Measurements from ENCODE around the gene COA5.

Gene COA5

GRCh38 chr2:98572211-98572610, 36.1 kb downstream of the COA5 start:
- no peaks in the 10 kb centered on the region for H3K27me3 ChIP-seq
- H3K9me3 ChIP-seq (replicated peaks in 1 of 11): no peaks in the 10 kb centered on the region
- peaks cover 32 to 100% (median 89%) of the 10 kb centered on the region in 11 experiments for H3K36me3 ChIP-seq
- TF ChIP-seq Cebpa-rat (IDR thresholded peaks at IDR 0.05): no peak
- peaks cover 0 to 45% (median 0%) of the 10 kb centered on the region in 11 experiments; a peak in 8 of 22 replicates for H4K20me1 ChIP-seq
- H3K4me2 ChIP-seq: no peak overlapping the region
- no peak overlapping the region for H3K9ac ChIP-seq
- H3K27ac ChIP-seq: no peak overlapping the region
- no peak overlapping the region for H3K4me3 ChIP-seq
- no peaks in the 10 kb centered on the region for H3K4me1 ChIP-seq

- no peak for TF ChIP-seq Cebpa-rat (IDR thresholded peaks at IDR 0.05)
- no peak overlapping the region for H3K9ac ChIP-seq
- H4K20me1 ChIP-seq: peaks cover 0 to 47% (median 0%) of the 10 kb centered on the region in 11 experiments; a peak in 8 of 22 replicates
- no peaks in the 10 kb centered on the region for H3K9me3 ChIP-seq (replicated peaks in 1 of 11)
- H3K36me3 ChIP-seq: peaks cover 32 to 100% (median 89%) of the 10 kb centered on the region in 11 experiments
- no peaks in the 10 kb centered on the region for H3K27me3 ChIP-seq
- no peaks in the 10 kb centered on the region for H3K4me1 ChIP-seq
- H3K4me3 ChIP-seq: no peak overlapping the region
- no peak overlapping the region for H3K4me2 ChIP-seq
- H3K27ac ChIP-seq: no peak overlapping the region
Observed at GRCh38 chr2:98571796-98572195, 36.5 kb downstream of the COA5 start.

DNA sequence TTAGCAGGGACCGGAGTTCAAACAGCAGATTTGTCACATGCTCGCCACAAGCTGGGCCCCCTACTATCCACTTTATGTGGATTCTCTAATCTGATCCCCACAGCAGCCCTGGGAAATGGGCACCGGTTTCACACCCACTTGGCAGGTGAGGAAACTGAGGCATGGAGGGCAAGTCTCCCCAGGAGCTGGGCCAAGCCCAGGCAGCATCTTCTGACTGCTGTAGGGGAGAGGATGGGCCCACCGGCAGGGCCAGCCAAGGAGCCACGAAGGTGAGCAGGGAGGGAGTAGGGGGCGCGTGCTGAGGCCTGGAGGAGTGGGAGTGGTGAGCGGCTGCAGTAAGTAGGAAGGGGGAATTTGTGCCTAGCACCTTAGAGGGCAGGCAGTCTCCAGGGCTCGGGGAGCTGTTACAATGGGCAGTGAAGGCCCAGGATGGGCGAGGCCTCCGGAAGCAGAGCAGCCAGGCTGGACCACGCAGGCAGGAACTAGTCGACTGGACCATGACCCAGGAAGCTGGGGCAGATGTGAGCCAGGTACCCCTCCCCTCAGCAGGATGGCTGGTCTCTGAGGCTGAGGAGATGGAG, 37.1 kb downstream of the COA5 start:
- no peaks in the 10 kb centered on the region for H3K4me1 ChIP-seq
- H3K9ac ChIP-seq: no peak overlapping the region
- H4K20me1 ChIP-seq: peaks cover 0 to 47% (median 0%) of the 10 kb centered on the region in 11 experiments; a peak in 8 of 22 replicates
- no peak overlapping the region for H3K4me3 ChIP-seq
- H3K9me3 ChIP-seq (replicated peaks in 1 of 11): no peaks in the 10 kb centered on the region
- no peak for TF ChIP-seq Cebpa-rat (IDR thresholded peaks at IDR 0.05)
- no peak overlapping the region for H3K4me2 ChIP-seq
- H3K27me3 ChIP-seq: no peaks in the 10 kb centered on the region
- peaks cover 34 to 100% (median 89%) of the 10 kb centered on the region in 11 experiments for H3K36me3 ChIP-seq
- no peak overlapping the region for H3K27ac ChIP-seq

- H3K27me3 ChIP-seq: no peaks in the 10 kb centered on the region
- no peaks in the 10 kb centered on the region for H3K9me3 ChIP-seq (replicated peaks in 1 of 11)
- H3K36me3 ChIP-seq: peaks cover 43 to 100% (median 93%) of the 10 kb centered on the region in 11 experiments
- H3K9ac ChIP-seq: no peak overlapping the region
- H4K20me1 ChIP-seq: peaks cover 0 to 47% (median 0%) of the 10 kb centered on the region in 11 experiments; a peak in 8 of 22 replicates
- TF ChIP-seq Cebpa-rat (IDR thresholded peaks at IDR 0.05): no peak
- H3K27ac ChIP-seq: no peak overlapping the region
- H3K4me1 ChIP-seq: peaks cover 0 to 2% (median under 1%) of the 10 kb centered on the region in 10 experiments; a peak in 4 of 20 replicates
- no peak overlapping the region for H3K4me2 ChIP-seq
- H3K4me3 ChIP-seq: no peak overlapping the region
Observed at GRCh38 chr2:98570356-98570755, 38.0 kb downstream of the COA5 start.

GRCh38 chr2:98569915-98570314, 38.4 kb downstream of the COA5 start:
- no peak for TF ChIP-seq Cebpa-rat (IDR thresholded peaks at IDR 0.05)
- Histone ChIP-seq H3K36me3 (peaks cover 47 to 100% (median 94%) of the 10 kb centered on the region in 11 experiments), H3K4me2 (no peak overlapping the region), H3K4me3 (no peak overlapping the region), H3K9me3 (replicated peaks in 1 of 11) (no peaks in the 10 kb centered on the region), H3K27me3 (no peaks in the 10 kb centered on the region), H3K9ac (no peak overlapping the region), H4K20me1 (peaks cover 0 to 47% (median 0%) of the 10 kb centered on the region in 11 experiments; a peak in 8 of 22 replicates), H3K27ac (no peak overlapping the region), H3K4me1 (peaks cover 0 to 6% (median 4%) of the 10 kb centered on the region in 10 experiments; a peak in 11 of 20 replicates)

DNA sequence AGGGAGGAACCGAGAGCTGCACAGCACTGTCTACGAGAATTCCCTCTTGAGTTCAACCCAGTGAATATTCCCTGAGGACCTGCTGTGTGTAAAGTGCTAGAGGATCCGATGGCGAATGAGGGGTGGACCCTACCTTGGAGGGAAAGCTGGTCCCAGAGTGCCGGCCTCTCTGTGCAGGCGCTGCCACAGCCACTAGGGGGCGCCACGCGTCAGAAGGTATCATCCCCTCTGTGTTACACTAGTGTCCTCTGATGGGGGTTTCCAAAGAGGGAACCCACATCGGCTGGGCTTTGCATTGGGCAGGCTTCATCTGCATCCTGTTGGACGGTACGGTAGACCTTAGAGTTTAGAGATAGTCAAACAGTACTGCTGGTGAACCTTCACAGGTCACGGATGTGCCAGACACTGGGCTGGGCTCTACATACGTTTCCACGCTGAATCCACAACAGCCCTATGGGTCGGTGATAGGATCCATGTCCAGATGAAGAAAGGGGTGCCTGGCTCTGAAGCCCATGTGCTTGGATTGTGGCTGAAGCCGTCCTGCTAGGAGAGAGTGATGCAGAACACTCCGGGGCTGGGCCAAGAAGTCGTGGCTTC, 39.0 kb downstream of the COA5 start:
- peaks cover 0 to 47% (median 0%) of the 10 kb centered on the region in 11 experiments; a peak in 8 of 22 replicates for H4K20me1 ChIP-seq
- H3K9ac ChIP-seq: no peak overlapping the region
- no peaks in the 10 kb centered on the region for H3K27me3 ChIP-seq
- peaks cover 54 to 100% (median 95%) of the 10 kb centered on the region in 11 experiments for H3K36me3 ChIP-seq
- H3K27ac ChIP-seq: no peak overlapping the region
- TF ChIP-seq Cebpa-rat (IDR thresholded peaks at IDR 0.05): no peak
- peaks cover 0 to 12% (median 10%) of the 10 kb centered on the region in 10 experiments; a peak in 12 of 20 replicates for H3K4me1 ChIP-seq
- H3K4me2 ChIP-seq: no peak overlapping the region
- H3K4me3 ChIP-seq: no peak overlapping the region
- H3K9me3 ChIP-seq (replicated peaks in 1 of 11): no peaks in the 10 kb centered on the region

- H3K27me3 ChIP-seq: no peaks in the 10 kb centered on the region
- H3K9ac ChIP-seq: no peak overlapping the region
- H3K9me3 ChIP-seq (replicated peaks in 1 of 11): no peaks in the 10 kb centered on the region
- H3K4me1 ChIP-seq: peaks cover 0 to 16% (median 12%) of the 10 kb centered on the region in 10 experiments; a peak in 12 of 20 replicates
- H4K20me1 ChIP-seq: peaks cover 0 to 47% (median 0%) of the 10 kb centered on the region in 11 experiments; a peak in 8 of 22 replicates
- no peak for TF ChIP-seq Cebpa-rat (IDR thresholded peaks at IDR 0.05)
- no peak overlapping the region for H3K27ac ChIP-seq
- no peak overlapping the region for H3K4me2 ChIP-seq
- H3K4me3 ChIP-seq: no peak overlapping the region
- peaks cover 60 to 100% (median 96%) of the 10 kb centered on the region in 11 experiments for H3K36me3 ChIP-seq
Observed at GRCh38 chr2:98568161-98568956, 40.0 kb downstream of the COA5 start.

DNA sequence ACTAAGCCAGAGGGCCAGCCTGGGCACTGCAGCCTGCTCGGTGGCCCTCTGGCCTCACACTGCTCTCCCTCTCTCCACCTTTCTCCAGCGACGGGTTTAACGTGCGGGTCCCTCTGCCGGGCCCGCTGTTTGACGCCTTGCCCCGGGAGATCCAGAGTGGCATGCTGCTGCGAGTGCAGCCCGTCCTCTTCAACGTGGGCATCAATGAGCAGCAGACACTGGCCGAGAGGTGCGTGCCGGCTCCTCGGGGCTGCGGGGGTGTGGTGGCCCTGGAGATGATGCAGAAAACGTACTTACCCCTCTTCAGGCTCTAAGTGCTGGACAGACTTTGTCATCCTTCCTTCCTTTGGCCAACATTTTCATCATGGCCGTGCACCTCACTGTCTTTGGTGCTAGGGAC, 42.4 kb downstream of the COA5 start:
- no peak overlapping the region for H3K9ac ChIP-seq
- H3K36me3 ChIP-seq: peaks cover 50 to 89% (median 79%) of the 10 kb centered on the region in 11 experiments
- 0 out of 22 replicates have a peak overlapping the region, but pooled peaks of 1 of the 11 experiments have one; percentile 2 for H3K27ac ChIP-seq
- H3K4me3 ChIP-seq: no peak overlapping the region
- no peak for TF ChIP-seq Cebpa-rat (IDR thresholded peaks at IDR 0.05)
- peaks cover 11 to 28% (median 25%) of the 10 kb centered on the region in 10 experiments for H3K4me1 ChIP-seq
- no peaks in the 10 kb centered on the region for H3K9me3 ChIP-seq (replicated peaks in 1 of 11)
- H4K20me1 ChIP-seq: peaks cover 0 to 36% (median 0%) of the 10 kb centered on the region in 11 experiments; a peak in 7 of 22 replicates
- H3K4me2 ChIP-seq: no peak overlapping the region
- no peaks in the 10 kb centered on the region for H3K27me3 ChIP-seq

Data from BLaER1 treated with 17β-estradiol and CSF1 and Interleukin-3, amounts not matched to agents 10 nM and 100 nM (cell line).